ENCODE results near the gene NPHP4.

The NPHP4 gene

GRCh38 chr1:5826601-5827000 is 165.6 kb downstream of the NPHP4 start:
- no peak overlapping the region for H3K4me2 ChIP-seq (ENCODE audit: low read length)

GRCh38 chr1:5822726-5823125 is 169.5 kb downstream of the NPHP4 start:
- Histone ChIP-seq H3K4me3 (ENCODE audit: low read depth, low read length) (no peak overlapping the region), H3K79me2 (no peaks in the 10 kb centered on the region), H3K36me3 (ENCODE audit: control insufficient read depth, insufficient read depth, low read length) (no peaks in the 10 kb centered on the region), H2AFZ (no peak overlapping the region), H3K4me2 (ENCODE audit: low read length) (no peak overlapping the region), H3K4me1 (no peaks in the 10 kb centered on the region), H3K27ac (no peak overlapping the region), H3K27me3 (ENCODE audit: control insufficient read depth, insufficient read depth, low read length) (no peaks in the 10 kb centered on the region), H3K9me3 (ENCODE audit: control insufficient read depth, low read length) (no peaks in the 10 kb centered on the region), H3K9ac (no peak overlapping the region)
- TF ChIP-seq CTCF (IDR thresholded peaks at IDR 0.05) = no peak

More at GRCh38 chr1:5826601-5827000, 165.6 kb downstream of the NPHP4 start:
- Histone ChIP-seq H2AFZ (no peak overlapping the region), H3K4me1 (no peaks in the 10 kb centered on the region), H3K9me3 (ENCODE audit: control insufficient read depth, low read length) (no peaks in the 10 kb centered on the region), H3K27ac (no peak overlapping the region), H3K27me3 (ENCODE audit: control insufficient read depth, insufficient read depth, low read length) (no peaks in the 10 kb centered on the region), H3K9ac (no peak overlapping the region), H3K36me3 (ENCODE audit: control insufficient read depth, insufficient read depth, low read length) (no peaks in the 10 kb centered on the region), H3K79me2 (no peaks in the 10 kb centered on the region), H3K4me3 (ENCODE audit: low read depth, low read length) (no peak overlapping the region)
- TF ChIP-seq CTCF (IDR thresholded peaks at IDR 0.05) = no peak

- H3K4me3 ChIP-seq (ENCODE audit: low read depth, low read length) = no peak overlapping the region
- no peaks in the 10 kb centered on the region for H3K27me3 ChIP-seq (ENCODE audit: control insufficient read depth, insufficient read depth, low read length)
- TF ChIP-seq CTCF (IDR thresholded peaks at IDR 0.05) = no peak
- no peak overlapping the region for H3K27ac ChIP-seq
- no peaks in the 10 kb centered on the region for H3K36me3 ChIP-seq (ENCODE audit: control insufficient read depth, insufficient read depth, low read length)
- no peak overlapping the region for H3K4me2 ChIP-seq (ENCODE audit: low read length)
- H3K9ac ChIP-seq = no peak overlapping the region
- H2AFZ ChIP-seq = no peak overlapping the region
- H3K79me2 ChIP-seq = no peaks in the 10 kb centered on the region
- H3K9me3 ChIP-seq (ENCODE audit: control insufficient read depth, low read length) = no peaks in the 10 kb centered on the region
- no peaks in the 10 kb centered on the region for H3K4me1 ChIP-seq
Measured at GRCh38 chr1:5822266-5822665, 170.0 kb downstream of the NPHP4 start.

- no peak overlapping the region for H3K9ac ChIP-seq
- no peak overlapping the region for H3K4me2 ChIP-seq (ENCODE audit: low read length)
- H3K27me3 ChIP-seq (ENCODE audit: control insufficient read depth, insufficient read depth, low read length) = no peaks in the 10 kb centered on the region
- H2AFZ ChIP-seq = no peak overlapping the region
- H3K9me3 ChIP-seq (ENCODE audit: control insufficient read depth, low read length) = no peaks in the 10 kb centered on the region
- no peaks in the 10 kb centered on the region for H3K79me2 ChIP-seq
- TF ChIP-seq CTCF (IDR thresholded peaks at IDR 0.05) = no peak
- no peak overlapping the region for H3K27ac ChIP-seq
- H3K4me3 ChIP-seq (ENCODE audit: low read depth, low read length) = no peak overlapping the region
- no peaks in the 10 kb centered on the region for H3K36me3 ChIP-seq (ENCODE audit: control insufficient read depth, insufficient read depth, low read length)
- no peaks in the 10 kb centered on the region for H3K4me1 ChIP-seq
Measured at GRCh38 chr1:5821540-5822176, 170.6 kb downstream of the NPHP4 start.

- H3K4me2 ChIP-seq (ENCODE audit: low read length) = no peak overlapping the region
Measured at GRCh38 chr1:5820026-5820421, 172.2 kb downstream of the NPHP4 start.

More at GRCh38 chr1:5820026-5820421, 172.2 kb downstream of the NPHP4 start:
- Histone ChIP-seq H3K36me3 (ENCODE audit: control insufficient read depth, insufficient read depth, low read length) (no peaks in the 10 kb centered on the region), H3K27ac (no peak overlapping the region), H3K9me3 (ENCODE audit: control insufficient read depth, low read length) (no peaks in the 10 kb centered on the region), H3K9ac (no peak overlapping the region), H2AFZ (no peak overlapping the region), H3K4me3 (ENCODE audit: low read depth, low read length) (no peak overlapping the region), H3K27me3 (ENCODE audit: control insufficient read depth, insufficient read depth, low read length) (no peaks in the 10 kb centered on the region), H3K4me1 (no peaks in the 10 kb centered on the region), H3K79me2 (no peaks in the 10 kb centered on the region)
- no peak for TF ChIP-seq CTCF (IDR thresholded peaks at IDR 0.05)
